ENCODE measurements around the gene MZT2A.
"Not testable (repeated sequence)": the region's sequence is repeated elsewhere in the genome, so short reads cannot be mapped to it uniquely, and the experiment has no call there.

Gene MZT2A

GRCh38 chr2:131493199-131493968, 1.2 kb upstream of the MZT2A start:
- no peaks in the 10 kb centered on the region for H3K27me3 ChIP-seq (ENCODE audit: insufficient read depth, low read depth, severe bottlenecking)
- H3K9me3 ChIP-seq (ENCODE audit: severe bottlenecking): no peaks in the 10 kb centered on the region
- peak overlapping the region; percentile 96 for H3K27ac ChIP-seq
- H3K4me3 ChIP-seq (ENCODE audit: low read depth, low read length): peak overlapping the region; percentile 87
- DNase-seq: no peak
- TF ChIP-seq, protein P1, sequence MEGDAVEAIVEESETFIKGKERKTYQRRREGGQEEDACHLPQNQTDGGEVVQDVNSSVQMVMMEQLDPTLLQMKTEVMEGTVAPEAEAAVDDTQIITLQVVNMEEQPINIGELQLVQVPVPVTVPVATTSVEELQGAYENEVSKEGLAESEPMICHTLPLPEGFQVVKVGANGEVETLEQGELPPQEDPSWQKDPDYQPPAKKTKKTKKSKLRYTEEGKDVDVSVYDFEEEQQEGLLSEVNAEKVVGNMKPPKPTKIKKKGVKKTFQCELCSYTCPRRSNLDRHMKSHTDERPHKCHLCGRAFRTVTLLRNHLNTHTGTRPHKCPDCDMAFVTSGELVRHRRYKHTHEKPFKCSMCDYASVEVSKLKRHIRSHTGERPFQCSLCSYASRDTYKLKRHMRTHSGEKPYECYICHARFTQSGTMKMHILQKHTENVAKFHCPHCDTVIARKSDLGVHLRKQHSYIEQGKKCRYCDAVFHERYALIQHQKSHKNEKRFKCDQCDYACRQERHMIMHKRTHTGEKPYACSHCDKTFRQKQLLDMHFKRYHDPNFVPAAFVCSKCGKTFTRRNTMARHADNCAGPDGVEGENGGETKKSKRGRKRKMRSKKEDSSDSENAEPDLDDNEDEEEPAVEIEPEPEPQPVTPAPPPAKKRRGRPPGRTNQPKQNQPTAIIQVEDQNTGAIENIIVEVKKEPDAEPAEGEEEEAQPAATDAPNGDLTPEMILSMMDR (IDR thresholded peaks at IDR 0.05; ENCODE audit: low read depth, low read length): no peak
- H3K36me3 ChIP-seq: peaks cover 5% of the 10 kb centered on the region

GRCh38 chr2:131492418-131493198, 411 bp upstream of the MZT2A start:
- H3K27me3 ChIP-seq (ENCODE audit: insufficient read depth, low read depth, severe bottlenecking): no peaks in the 10 kb centered on the region
- H3K27ac ChIP-seq: peak overlapping the region; percentile 96
- peak; percentile 98 for DNase-seq
- TF ChIP-seq, protein P1 (IDR thresholded peaks at IDR 0.05; ENCODE audit: low read depth, low read length): peak; percentile 60
- peak overlapping the region; percentile 87 for H3K4me3 ChIP-seq (ENCODE audit: low read depth, low read length)
- H3K9me3 ChIP-seq (ENCODE audit: severe bottlenecking): no peaks in the 10 kb centered on the region
- H3K36me3 ChIP-seq: peaks cover 5% of the 10 kb centered on the region

- not testable (repeated sequence) for H3K36me3 ChIP-seq
- DNase-seq: peak; percentile 38
Observed at GRCh38 chr2:131491469-131491836, 744 bp downstream of the MZT2A start.

DNA sequence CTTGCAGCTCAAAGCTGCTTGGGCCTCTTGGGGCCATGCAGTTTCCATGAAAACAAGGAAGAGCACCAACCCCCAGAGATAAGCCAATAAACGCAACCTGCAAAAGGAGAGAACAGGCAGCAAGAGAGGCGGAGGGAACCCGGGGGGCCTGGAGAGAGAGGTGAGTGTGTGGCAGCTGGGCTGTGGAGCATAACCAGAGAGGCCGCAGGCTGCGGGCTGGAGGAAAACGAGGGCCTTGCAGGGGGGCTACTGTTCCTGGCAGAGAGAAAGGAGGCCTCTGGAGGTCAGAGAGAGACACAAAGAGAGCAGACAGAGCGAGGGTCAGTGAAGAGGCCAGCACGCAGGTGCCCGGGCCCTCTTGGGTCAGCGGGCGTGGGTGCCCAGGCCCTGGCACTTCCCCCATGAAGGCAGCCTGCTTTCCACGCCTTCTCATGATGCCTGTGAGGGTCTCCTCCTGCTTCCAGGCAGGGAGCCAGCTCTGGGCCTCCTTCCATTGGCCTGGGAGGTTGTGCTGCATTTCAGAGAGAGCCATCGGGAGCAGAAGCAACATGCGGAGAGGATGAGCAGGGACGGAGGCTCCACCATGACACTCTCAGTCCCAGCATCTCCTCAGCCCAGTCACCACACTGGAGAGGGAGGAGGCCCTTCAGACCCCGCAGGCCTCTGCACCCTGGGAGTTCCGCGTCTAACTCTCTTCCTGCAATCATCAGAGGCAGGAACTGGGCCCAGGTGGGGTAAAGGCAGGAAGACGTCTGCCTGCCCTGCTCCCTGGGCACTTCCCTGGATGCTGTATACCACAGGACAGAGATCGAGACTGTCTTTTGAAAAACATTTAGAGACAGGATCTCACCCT, 1.4 kb downstream of the MZT2A start:
- H3K27me3 ChIP-seq (ENCODE audit: insufficient read depth, low read depth, severe bottlenecking); H3K9me3 ChIP-seq (ENCODE audit: severe bottlenecking); H3K36me3 ChIP-seq; DNase-seq: not testable (repeated sequence)
- Histone ChIP-seq H3K4me3 (ENCODE audit: low read depth, low read length) (peak overlapping the region; percentile 87), H3K27ac (peak overlapping the region; percentile 54)

More at GRCh38 chr2:131491469-131491836, 744 bp downstream of the MZT2A start:
- Histone ChIP-seq H3K4me3 (ENCODE audit: low read depth, low read length) (peak overlapping the region; percentile 87), H3K27ac (peak overlapping the region; percentile 54)
- H3K27me3 ChIP-seq (ENCODE audit: insufficient read depth, low read depth, severe bottlenecking); H3K9me3 ChIP-seq (ENCODE audit: severe bottlenecking): not testable (repeated sequence)

DNA sequence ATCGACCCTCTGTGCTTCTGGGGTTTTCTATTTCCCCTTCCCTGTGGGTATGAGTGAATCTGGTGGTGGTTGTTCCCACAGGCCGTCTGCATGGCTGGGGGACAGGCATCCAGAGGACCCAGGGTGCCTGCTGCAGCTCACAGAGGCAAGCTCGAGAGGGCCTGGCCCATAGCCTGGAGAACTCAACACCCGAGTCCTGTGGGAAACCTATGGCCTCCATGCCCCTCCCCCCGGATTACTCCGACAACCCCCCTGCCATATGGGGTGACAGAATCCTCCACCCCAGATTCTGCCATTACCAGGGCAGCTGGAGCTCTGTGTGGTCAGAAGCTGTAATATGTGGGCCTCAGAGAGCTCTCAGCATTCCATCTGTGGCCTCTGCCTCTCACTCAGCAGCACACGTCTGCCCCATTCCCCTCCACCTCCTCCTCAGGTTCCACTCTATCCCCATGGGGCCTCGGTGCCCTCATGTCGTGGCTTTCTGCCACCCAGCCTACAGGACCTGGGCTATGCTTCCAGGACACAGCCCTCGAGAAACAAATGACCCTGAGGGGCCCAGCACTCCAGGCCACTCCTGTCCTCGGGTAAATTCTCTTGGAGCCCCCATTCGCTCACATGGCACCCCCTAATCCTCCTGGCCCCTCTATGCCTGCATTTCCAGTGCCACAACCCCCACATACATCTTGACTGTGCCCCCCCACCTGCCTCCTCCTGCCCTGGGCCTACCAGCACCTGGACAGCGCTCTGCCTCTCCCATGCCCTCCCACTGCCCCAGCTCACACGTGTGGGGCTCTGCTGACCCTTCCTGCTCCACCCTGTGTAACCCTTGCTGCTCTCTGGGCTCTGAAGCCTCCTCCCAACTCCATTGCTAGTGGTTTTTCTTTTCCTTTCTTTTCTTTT, 3.6 kb downstream of the MZT2A start:
- Histone ChIP-seq H3K27me3 (ENCODE audit: insufficient read depth, low read depth, severe bottlenecking) (no peaks in the 10 kb centered on the region), H3K27ac (peak overlapping the region; percentile 86), H3K36me3 (peaks cover 5% of the 10 kb centered on the region), H3K9me3 (ENCODE audit: severe bottlenecking) (no peaks in the 10 kb centered on the region), H3K4me3 (ENCODE audit: low read depth, low read length) (no peak overlapping the region)
- TF ChIP-seq, protein P1 (IDR thresholded peaks at IDR 0.05; ENCODE audit: low read depth, low read length): no peak
- peak; percentile 89 for DNase-seq

DNA sequence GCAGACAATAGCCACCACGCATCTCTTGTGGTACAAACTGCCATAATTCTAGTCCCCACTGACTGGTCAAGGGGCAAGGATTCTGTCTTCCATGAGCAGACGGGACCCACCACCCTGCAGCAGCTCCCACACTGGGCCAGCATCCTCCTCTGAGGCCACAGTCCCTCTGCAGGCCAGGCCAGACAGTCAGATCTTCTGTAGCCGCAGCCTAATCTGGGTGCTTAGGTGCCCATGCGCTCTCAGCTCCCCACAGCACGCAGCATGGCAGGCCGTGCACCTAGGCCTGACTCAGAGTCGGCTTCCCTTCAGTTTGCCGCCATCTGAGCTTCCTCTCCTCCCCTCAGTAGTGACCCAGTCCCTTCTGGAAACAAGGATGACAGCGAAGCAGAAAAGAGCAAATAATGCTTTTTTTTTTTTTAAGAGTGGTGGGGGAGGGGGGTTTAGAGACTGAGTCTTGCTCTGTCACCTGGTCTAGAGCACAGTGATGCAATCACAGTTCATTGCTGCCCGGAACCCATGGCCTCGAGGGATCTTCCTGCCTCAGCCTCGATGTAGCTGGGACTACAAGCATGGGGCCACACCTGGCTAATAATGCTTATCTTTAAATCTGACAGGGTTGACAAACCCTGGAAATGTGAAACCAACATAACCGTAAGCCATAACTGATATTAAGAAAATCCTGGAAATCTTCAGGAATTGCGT, 5.8 kb downstream of the MZT2A start:
- not testable (repeated sequence) for H3K9me3 ChIP-seq (ENCODE audit: severe bottlenecking); H3K27me3 ChIP-seq (ENCODE audit: insufficient read depth, low read depth, severe bottlenecking); H3K36me3 ChIP-seq; H3K4me3 ChIP-seq (ENCODE audit: low read depth, low read length)
- DNase-seq: peak; percentile 42
- peak overlapping the region; percentile 51 for H3K27ac ChIP-seq

GRCh38 chr2:131484906-131485460, 7.2 kb downstream of the MZT2A start:
- H3K27ac ChIP-seq; DNase-seq; H3K9me3 ChIP-seq (ENCODE audit: severe bottlenecking); H3K27me3 ChIP-seq (ENCODE audit: insufficient read depth, low read depth, severe bottlenecking); H3K36me3 ChIP-seq; H3K4me3 ChIP-seq (ENCODE audit: low read depth, low read length): not testable (repeated sequence)

DNA sequence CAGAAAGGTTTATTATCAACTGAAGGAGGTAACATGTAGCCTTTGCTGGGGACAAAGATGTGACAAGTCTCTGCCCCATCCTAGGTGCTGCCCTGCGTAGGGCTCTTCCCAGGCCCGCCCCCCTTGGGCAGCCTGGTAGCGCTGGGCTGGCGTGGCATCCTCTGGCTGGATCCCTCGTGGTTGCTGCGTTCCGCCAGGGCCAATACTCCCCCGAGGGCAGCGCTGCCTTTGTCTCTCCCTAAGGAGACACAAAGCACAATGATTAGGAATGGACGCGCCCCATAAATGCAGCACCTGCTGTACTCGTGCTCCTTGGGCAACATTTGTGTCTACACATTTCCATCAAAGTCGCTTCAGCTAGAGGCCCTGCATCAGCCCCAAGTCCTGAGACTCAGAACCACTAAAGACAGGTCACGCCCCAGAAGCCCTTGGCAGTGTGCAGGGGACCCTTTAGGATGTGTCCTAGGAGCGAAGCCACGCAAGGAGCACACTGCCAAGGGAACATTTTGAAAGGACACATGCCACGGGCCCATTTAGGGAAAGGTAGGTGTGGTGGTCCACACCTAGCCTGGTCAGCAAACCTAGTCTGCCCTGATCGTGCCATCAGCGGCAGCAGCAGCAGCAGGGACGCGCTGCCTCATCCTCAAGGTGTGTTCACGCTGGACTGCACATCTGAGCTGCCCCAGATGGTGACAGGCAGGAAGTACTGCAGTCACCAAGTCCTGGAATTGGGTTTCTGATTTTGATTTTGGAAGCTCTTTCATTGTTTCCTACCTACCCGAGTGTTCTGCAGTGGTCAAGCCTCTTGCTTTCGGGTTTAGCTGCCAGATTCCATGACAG, 8.0 kb downstream of the MZT2A start:
- H3K27me3 ChIP-seq (ENCODE audit: insufficient read depth, low read depth, severe bottlenecking); H3K4me3 ChIP-seq (ENCODE audit: low read depth, low read length); DNase-seq; H3K27ac ChIP-seq; H3K9me3 ChIP-seq (ENCODE audit: severe bottlenecking); H3K36me3 ChIP-seq: not testable (repeated sequence)
